Fibroblast of skin of abdomen (primary cell): Measurements from ENCODE around the gene PIWIL4.
"Not testable (repeated sequence)": the region's sequence is repeated elsewhere in the genome, so short reads cannot be mapped to it uniquely, and the experiment has no call there.

Experiments
- DNase-seq: peaks from one replicate; pipeline ENCODE4 v3.0.0-alpha.2; 2013

PIWIL4 gene

GRCh38 chr11:94639901-94640721 is 72.9 kb downstream of the PIWIL4 start:
- no peak for DNase-seq

- DNase-seq: no peak
These were observed 74.1 kb downstream of the PIWIL4 start for GRCh38 chr11:94641167-94641761.

- DNase-seq: not testable (repeated sequence)
These were observed 76.0 kb downstream of the PIWIL4 start for GRCh38 chr11:94643186-94643585.

GRCh38 chr11:94647926-94648325 is 80.8 kb downstream of the PIWIL4 start:
- DNase-seq: peak; percentile 14

GRCh38 chr11:94648789-94649188 is 81.6 kb downstream of the PIWIL4 start:
- DNase-seq: no peak

GRCh38 chr11:94649254-94649653 is 82.1 kb downstream of the PIWIL4 start:
- no peak for DNase-seq

GRCh38 chr11:94649964-94650623 is 82.9 kb downstream of the PIWIL4 start:
- peak; percentile 53 for DNase-seq

GRCh38 chr11:94650756-94651155 is 83.6 kb downstream of the PIWIL4 start:
- DNase-seq: peak; percentile 95

- no peak for DNase-seq
These were observed 85.6 kb downstream of the PIWIL4 start for GRCh38 chr11:94652735-94653284.

- DNase-seq: no peak
These were observed 86.4 kb downstream of the PIWIL4 start for GRCh38 chr11:94653561-94653960.

GRCh38 chr11:94654201-94654600 is 87.0 kb downstream of the PIWIL4 start:
- no peak for DNase-seq

- DNase-seq: no peak
These were observed 88.1 kb downstream of the PIWIL4 start for GRCh38 chr11:94655291-94655690.

- no peak for DNase-seq
These were observed 88.8 kb downstream of the PIWIL4 start for GRCh38 chr11:94655956-94656355.

- DNase-seq: peak; percentile 45
These were observed 89.8 kb downstream of the PIWIL4 start for GRCh38 chr11:94656968-94657367.

- no peak for DNase-seq
These were observed 90.5 kb downstream of the PIWIL4 start for GRCh38 chr11:94657629-94658028.

- no peak for DNase-seq
These were observed 91.2 kb downstream of the PIWIL4 start for GRCh38 chr11:94658386-94658785.

GRCh38 chr11:94658888-94659287 is 91.7 kb downstream of the PIWIL4 start:
- DNase-seq: no peak

- no peak for DNase-seq
These were observed 94.3 kb downstream of the PIWIL4 start for GRCh38 chr11:94661444-94661843.

- DNase-seq: no peak
These were observed 95.1 kb downstream of the PIWIL4 start for GRCh38 chr11:94662065-94662779.

GRCh38 chr11:94662846-94663390 is 95.8 kb downstream of the PIWIL4 start:
- DNase-seq: no peak

GRCh38 chr11:94664346-94664745 is 97.2 kb downstream of the PIWIL4 start:
- DNase-seq: no peak

GRCh38 chr11:94665116-94665659 is 98.0 kb downstream of the PIWIL4 start:
- no peak for DNase-seq
